ENCODE results near the gene PARP12.

PARP12 gene

DNA sequence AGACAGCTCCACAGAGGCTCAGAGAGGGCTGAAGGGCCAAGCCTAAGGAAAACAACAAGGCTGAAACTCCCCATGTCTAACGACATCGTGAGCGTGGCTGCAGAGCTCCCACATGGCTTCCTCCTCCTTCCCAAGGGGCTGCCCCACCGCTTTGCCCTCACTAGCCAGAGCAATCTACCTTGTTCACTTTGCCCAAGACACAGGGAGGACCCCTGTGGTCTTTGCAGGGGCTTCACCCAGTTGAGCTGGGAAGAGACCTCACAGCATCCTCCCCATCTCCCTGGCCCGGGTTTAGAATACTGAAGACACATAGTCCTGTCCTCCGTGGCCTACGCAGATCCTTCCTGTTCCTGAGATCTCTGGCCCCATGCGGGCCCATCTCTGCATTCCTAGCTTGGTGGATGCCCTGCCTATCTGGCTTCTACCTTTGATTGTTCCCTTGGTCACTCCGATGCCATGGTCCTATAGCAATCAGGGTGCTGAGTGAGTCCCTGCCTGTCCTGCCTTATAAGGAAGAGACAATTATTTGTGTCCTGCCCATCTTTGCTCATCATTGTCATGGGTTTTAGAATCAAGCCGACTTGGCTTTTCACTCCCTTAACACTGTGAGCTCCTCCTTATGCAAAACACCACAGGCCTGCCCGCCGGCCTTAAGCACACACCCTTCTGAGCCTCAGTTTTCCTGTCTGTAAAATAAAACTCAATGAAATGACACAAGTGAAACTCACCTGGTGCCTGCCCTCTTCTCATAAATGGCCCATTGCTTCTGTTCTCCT lies 73.2 kb downstream of the PARP12 start:
- H3K4me3 ChIP-seq (ENCODE audit: control insufficient read depth, low read depth, low read length), result no peak overlapping the region
- DNase-seq (ENCODE audit: low read depth), result no peak
- TF ChIP-seq, protein P1, sequence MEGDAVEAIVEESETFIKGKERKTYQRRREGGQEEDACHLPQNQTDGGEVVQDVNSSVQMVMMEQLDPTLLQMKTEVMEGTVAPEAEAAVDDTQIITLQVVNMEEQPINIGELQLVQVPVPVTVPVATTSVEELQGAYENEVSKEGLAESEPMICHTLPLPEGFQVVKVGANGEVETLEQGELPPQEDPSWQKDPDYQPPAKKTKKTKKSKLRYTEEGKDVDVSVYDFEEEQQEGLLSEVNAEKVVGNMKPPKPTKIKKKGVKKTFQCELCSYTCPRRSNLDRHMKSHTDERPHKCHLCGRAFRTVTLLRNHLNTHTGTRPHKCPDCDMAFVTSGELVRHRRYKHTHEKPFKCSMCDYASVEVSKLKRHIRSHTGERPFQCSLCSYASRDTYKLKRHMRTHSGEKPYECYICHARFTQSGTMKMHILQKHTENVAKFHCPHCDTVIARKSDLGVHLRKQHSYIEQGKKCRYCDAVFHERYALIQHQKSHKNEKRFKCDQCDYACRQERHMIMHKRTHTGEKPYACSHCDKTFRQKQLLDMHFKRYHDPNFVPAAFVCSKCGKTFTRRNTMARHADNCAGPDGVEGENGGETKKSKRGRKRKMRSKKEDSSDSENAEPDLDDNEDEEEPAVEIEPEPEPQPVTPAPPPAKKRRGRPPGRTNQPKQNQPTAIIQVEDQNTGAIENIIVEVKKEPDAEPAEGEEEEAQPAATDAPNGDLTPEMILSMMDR (IDR thresholded peaks at IDR 0.05; ENCODE audit: control insufficient read depth, insufficient read depth, low read depth, low read length, missing control alignments), result no peak

- no peak overlapping the region for H3K4me3 ChIP-seq (ENCODE audit: control insufficient read depth, low read depth, low read length)
- TF ChIP-seq, protein P1 (IDR thresholded peaks at IDR 0.05; ENCODE audit: control insufficient read depth, insufficient read depth, low read depth, low read length, missing control alignments), result no peak
- DNase-seq (ENCODE audit: low read depth), result no peak
Measured at GRCh38 chr7:139987691-139988516, 74.8 kb downstream of the PARP12 start.

GRCh38 chr7:139985811-139986210 lies 76.9 kb downstream of the PARP12 start:
- DNase-seq (ENCODE audit: low read depth), result no peak
- TF ChIP-seq, protein P1 (IDR thresholded peaks at IDR 0.05; ENCODE audit: control insufficient read depth, insufficient read depth, low read depth, low read length, missing control alignments), result no peak

GRCh38 chr7:139984642-139985539 lies 77.9 kb downstream of the PARP12 start:
- no peak overlapping the region for H3K4me3 ChIP-seq (ENCODE audit: control insufficient read depth, low read depth, low read length)
- TF ChIP-seq, protein P1 (IDR thresholded peaks at IDR 0.05; ENCODE audit: control insufficient read depth, insufficient read depth, low read depth, low read length, missing control alignments), result no peak
- no peak for DNase-seq (ENCODE audit: low read depth)

More at GRCh38 chr7:139985811-139986210, 76.9 kb downstream of the PARP12 start:
- H3K4me3 ChIP-seq (ENCODE audit: control insufficient read depth, low read depth, low read length), result no peak overlapping the region

DNA sequence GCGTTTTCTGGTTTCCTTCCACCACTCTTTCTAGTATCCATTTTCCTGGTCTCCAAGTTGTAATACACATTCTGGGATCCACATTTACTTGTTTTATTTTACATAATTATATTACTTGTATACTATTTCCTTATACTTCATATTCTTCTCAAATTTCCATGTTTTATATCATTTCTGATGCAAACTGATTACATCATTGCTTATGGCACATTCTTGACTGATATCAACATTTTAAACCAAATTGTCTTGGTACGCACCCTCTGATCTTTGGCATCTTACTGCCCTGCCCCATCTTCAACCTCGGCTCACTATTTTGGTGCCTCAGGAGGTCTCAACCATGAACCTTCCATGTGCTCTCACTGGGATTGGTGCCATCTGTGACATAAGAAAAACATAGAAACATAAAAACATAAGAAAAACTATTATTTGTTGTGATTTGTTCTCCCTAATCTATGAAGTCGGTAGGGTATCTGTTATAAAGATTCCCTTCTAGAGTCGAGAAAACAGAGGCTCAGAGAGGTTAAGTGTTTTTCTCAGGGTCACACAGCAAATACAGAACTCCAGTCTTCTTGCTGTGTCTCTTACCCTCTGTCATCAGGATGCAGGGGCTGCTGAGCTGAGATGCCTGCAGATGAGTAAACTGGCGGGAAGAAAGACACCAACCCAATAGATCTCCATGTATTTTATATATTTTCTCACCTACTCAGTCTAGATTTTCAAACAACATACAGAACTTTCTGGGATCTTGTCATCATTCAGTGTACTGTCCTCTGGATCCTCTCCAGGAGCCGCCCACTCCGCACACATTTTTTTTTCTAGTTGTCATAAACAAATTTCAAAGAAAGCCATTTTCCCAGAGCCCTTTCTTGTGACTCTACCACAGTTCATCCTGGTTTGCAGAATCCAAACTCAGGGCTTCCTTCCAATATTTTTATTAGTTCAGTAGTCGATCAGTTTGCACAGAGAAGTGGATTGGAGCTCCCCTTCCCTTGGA lies 79.5 kb downstream of the PARP12 start:
- H3K4me3 ChIP-seq (ENCODE audit: control insufficient read depth, low read depth, low read length), result no peak overlapping the region
- TF ChIP-seq, protein P1 (IDR thresholded peaks at IDR 0.05; ENCODE audit: control insufficient read depth, insufficient read depth, low read depth, low read length, missing control alignments), result no peak
- DNase-seq (ENCODE audit: low read depth), result no peak

Measured in AG09309 (cell line).